D341Med (cell line): Measurements from ENCODE around the gene KY.
A peak's percentile ranks its signal among the peaks of the same experiment; 100 is the strongest.

Experiments used
- DNase-seq: peaks from one replicate; pipeline ENCODE4 v3.0.0; 2012; ENCODE audit warnings: low spot score

KY gene

GRCh38 chr3:134644731-134645514, 5.9 kb downstream of the KY start:
- DNase-seq, result peak; percentile 43

- DNase-seq, result no peak
These were observed 7.6 kb downstream of the KY start for GRCh38 chr3:134643150-134643675.

GRCh38 chr3:134642445-134643149, 8.2 kb downstream of the KY start:
- DNase-seq, result no peak

GRCh38 chr3:134641671-134642300, 9.0 kb downstream of the KY start:
- peak; percentile 7 for DNase-seq

- DNase-seq, result peak; percentile 53
These were observed 9.9 kb downstream of the KY start for GRCh38 chr3:134640872-134641470.

GRCh38 chr3:134640378-134640777, 10.4 kb downstream of the KY start:
- DNase-seq, result peak; percentile 5

GRCh38 chr3:134638385-134639030, 12.3 kb downstream of the KY start:
- peak; percentile 17 for DNase-seq

GRCh38 chr3:134636406-134636805, 14.4 kb downstream of the KY start:
- DNase-seq, result peak; percentile 3

- DNase-seq, result no peak
These were observed 20.3 kb downstream of the KY start for GRCh38 chr3:134630506-134630905.

- no peak for DNase-seq
These were observed 21.9 kb downstream of the KY start for GRCh38 chr3:134628884-134629283.

- DNase-seq, result no peak
These were observed 23.0 kb downstream of the KY start for GRCh38 chr3:134627831-134628230.

GRCh38 chr3:134625885-134626741, 24.7 kb downstream of the KY start:
- DNase-seq, result peak; percentile 11

GRCh38 chr3:134625462-134625861, 25.4 kb downstream of the KY start:
- peak; percentile 12 for DNase-seq

GRCh38 chr3:134624537-134625287, 26.1 kb downstream of the KY start:
- peak; percentile 8 for DNase-seq

- DNase-seq, result peak; percentile 11
These were observed 27.1 kb downstream of the KY start for GRCh38 chr3:134623615-134624245.

GRCh38 chr3:134622806-134623365, 27.9 kb downstream of the KY start:
- peak; percentile 14 for DNase-seq

- DNase-seq, result no peak
These were observed 29.0 kb downstream of the KY start for GRCh38 chr3:134621854-134622253.

GRCh38 chr3:134620476-134621115, 30.2 kb downstream of the KY start:
- DNase-seq, result peak; percentile 5
